PFSK-1 (cell line): ENCODE results near the gene STK35.

Source experiments
- POLR2AphosphoS5 ChIP-seq: IDR thresholded peaks from 2 replicates; pipeline ENCODE4 v1.6.1; 2012; ENCODE audit warnings: low read depth, mild to moderate bottlenecking, control low read depth, low read length, moderate library complexity
- TF ChIP-seq, protein P1 (sequence below), 2 experiments: IDR thresholded peaks; 2 replicates each; pipeline versions ENCODE4 v1.6.1 to v1.8.0; 2011 to 2012; ENCODE audit warnings: low read depth in 2 of 2, low read length in 2 of 2, control low read depth in 1 of 2, inconsistent platforms in 1 of 2, mild to moderate bottlenecking in 1 of 2, moderate library complexity in 1 of 2; ENCODE audit not compliant: insufficient read depth in 1 of 2

DNA sequence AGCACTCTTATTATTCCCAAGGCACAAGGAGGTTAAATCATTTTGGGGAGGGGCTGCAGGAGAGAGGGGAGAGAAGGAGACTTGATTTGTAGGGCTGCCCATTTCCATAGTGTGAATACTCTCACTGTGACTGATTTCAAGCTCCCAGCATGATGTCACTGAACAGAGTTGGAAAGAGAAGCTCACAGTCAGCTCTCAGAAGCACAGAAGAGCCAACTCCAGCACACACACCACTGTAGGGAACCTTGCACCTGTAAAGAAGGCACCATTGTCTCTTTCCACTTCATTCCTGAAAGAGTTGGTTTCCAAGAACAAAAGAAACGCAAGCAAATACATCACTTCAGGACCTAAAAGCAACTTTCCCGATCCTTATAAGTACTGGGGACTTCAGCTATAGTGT lies 12.7 kb upstream of the STK35 start:
- TF ChIP-seq POLR2AphosphoS5, result no peak
- TF ChIP-seq, protein P1, sequence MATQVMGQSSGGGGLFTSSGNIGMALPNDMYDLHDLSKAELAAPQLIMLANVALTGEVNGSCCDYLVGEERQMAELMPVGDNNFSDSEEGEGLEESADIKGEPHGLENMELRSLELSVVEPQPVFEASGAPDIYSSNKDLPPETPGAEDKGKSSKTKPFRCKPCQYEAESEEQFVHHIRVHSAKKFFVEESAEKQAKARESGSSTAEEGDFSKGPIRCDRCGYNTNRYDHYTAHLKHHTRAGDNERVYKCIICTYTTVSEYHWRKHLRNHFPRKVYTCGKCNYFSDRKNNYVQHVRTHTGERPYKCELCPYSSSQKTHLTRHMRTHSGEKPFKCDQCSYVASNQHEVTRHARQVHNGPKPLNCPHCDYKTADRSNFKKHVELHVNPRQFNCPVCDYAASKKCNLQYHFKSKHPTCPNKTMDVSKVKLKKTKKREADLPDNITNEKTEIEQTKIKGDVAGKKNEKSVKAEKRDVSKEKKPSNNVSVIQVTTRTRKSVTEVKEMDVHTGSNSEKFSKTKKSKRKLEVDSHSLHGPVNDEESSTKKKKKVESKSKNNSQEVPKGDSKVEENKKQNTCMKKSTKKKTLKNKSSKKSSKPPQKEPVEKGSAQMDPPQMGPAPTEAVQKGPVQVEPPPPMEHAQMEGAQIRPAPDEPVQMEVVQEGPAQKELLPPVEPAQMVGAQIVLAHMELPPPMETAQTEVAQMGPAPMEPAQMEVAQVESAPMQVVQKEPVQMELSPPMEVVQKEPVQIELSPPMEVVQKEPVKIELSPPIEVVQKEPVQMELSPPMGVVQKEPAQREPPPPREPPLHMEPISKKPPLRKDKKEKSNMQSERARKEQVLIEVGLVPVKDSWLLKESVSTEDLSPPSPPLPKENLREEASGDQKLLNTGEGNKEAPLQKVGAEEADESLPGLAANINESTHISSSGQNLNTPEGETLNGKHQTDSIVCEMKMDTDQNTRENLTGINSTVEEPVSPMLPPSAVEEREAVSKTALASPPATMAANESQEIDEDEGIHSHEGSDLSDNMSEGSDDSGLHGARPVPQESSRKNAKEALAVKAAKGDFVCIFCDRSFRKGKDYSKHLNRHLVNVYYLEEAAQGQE (IDR thresholded peaks at IDR 0.05; ENCODE audit: insufficient read depth in 1 of 2, low read depth in 2 of 2, low read length in 2 of 2), result no peak
